Panc1 (cell line): ENCODE measurements around the gene SLC46A2. TPM values are rescaled to one million over a fixed set of nuclear protein-coding genes. Genes with fewer than 3 reads are reported as not detected.

Source experiments
- ATAC-seq: fragments of 200-7000 bp; cut with Tn5 transposase; 2 replicates; pipeline ENCODE4 v1.9.1; 2020; ENCODE audit warnings: mild to moderate bottlenecking, moderate library complexity
- BruUV-seq: library from RNA; stranded (reverse); fragments of 400-500 nt; replicated peaks from 2 replicates; lab custom pipeline; 2021; lab: Mats Ljungman, UMichigan
- CTCF ChIA-PET: fragments of 300-600 bp; sonication (Branson Sonifier 250); formaldehyde crosslinking; loops from one replicate; lab custom pipeline; 2022; ENCODE audit warnings: antibody characterized with exemption; lab: Charles Lee
- POLR2A ChIA-PET: fragments of 300-600 bp; sonication (Branson Sonifier 250); formaldehyde crosslinking; loops from one replicate; lab custom pipeline; 2022; ENCODE audit warnings: antibody characterized with exemption; lab: Charles Lee
- DNase-seq: peaks from one replicate; pipeline ENCODE4 v3.0.0-alpha.2; 2010; ENCODE audit warnings: low read depth, low spot score
- H3K27ac ChIP-seq: 2 replicates; pipeline ENCODE4 v1.5.1; 2011; ENCODE audit warnings: mild to moderate bottlenecking, low read length, inconsistent platforms
- H3K27me3 ChIP-seq: fragments of 200-500 bp; sonication (Bioruptor generic); 2 replicates; pipeline ENCODE4 v1.6.0; 2014; ENCODE audit warnings: low read length, inconsistent platforms; ENCODE audit not compliant: control insufficient read depth, insufficient read depth
- H3K36me3 ChIP-seq: fragments of 200-500 bp; sonication (Bioruptor generic); 2 replicates; pipeline ENCODE4 v1.5.1; 2014; ENCODE audit warnings: inconsistent platforms, mild to moderate bottlenecking, low read length, moderate library complexity; ENCODE audit not compliant: control insufficient read depth, insufficient read depth
- H3K4me1 ChIP-seq: 2 replicates; pipeline ENCODE4 v1.5.1; 2011; ENCODE audit warnings: inconsistent platforms, mild to moderate bottlenecking, low read length, moderate library complexity; ENCODE audit not compliant: control insufficient read depth, insufficient read depth
- H3K4me3 ChIP-seq, 2 experiments: 2 replicates each; pipeline ENCODE4 v1.5.1; 2011 to 2012; ENCODE audit warnings: low read depth in 2 of 2, low read length in 2 of 2, mild to moderate bottlenecking in 2 of 2, inconsistent platforms in 1 of 2, moderate library complexity in 1 of 2
- H3K9me3 ChIP-seq: fragments of 200-500 bp; sonication (Bioruptor generic); 2 replicates; pipeline ENCODE4 v1.5.1; 2014; ENCODE audit warnings: low read depth, mild to moderate bottlenecking, inconsistent platforms, low read length, moderate library complexity; ENCODE audit not compliant: control insufficient read depth, insufficient read depth
- CTCF ChIP-seq: fragments of 450-650 bp; IDR thresholded peaks from 2 replicates; pipeline ENCODE4 v1.5.1; 2017; ENCODE audit warnings: mild to moderate bottlenecking
- POLR2AphosphoS5 ChIP-seq: IDR thresholded peaks from 2 replicates; pipeline ENCODE4 v1.6.1; 2012; ENCODE audit warnings: mild to moderate bottlenecking, low read depth, low read length, moderate library complexity
- REST ChIP-seq, 2 experiments: IDR thresholded peaks; 2 replicates each; pipeline ENCODE4 v1.6.1; 2011 to 2012; ENCODE audit warnings: low read depth in 2 of 2, control low read depth in 1 of 2, low read length in 1 of 2, mild to moderate bottlenecking in 1 of 2, moderate library complexity in 1 of 2; ENCODE audit not compliant: insufficient read depth in 1 of 2
- SIN3A ChIP-seq: IDR thresholded peaks from 2 replicates; pipeline ENCODE4 v1.6.1; 2012; ENCODE audit warnings: low read depth, mild to moderate bottlenecking, low read length, moderate library complexity, borderline replicate concordance; ENCODE audit not compliant: insufficient read depth
- TCF7L2 ChIP-seq: IDR thresholded peaks from 2 replicates; pipeline ENCODE4 v1.6.1; 2011; ENCODE audit warnings: mild to moderate bottlenecking, low read depth, low read length, inconsistent platforms
- in situ Hi-C: cut with HindIII; loops from 2 replicates; pipeline ENCODE4 v1.10.0; 2016; ENCODE audit warnings: low sequenced_read_pairs, low pct_unique_long_range_greater_than_20kb
- intact Hi-C: fragments of 100-400 bp; cut with micrococcal nuclease; formaldehyde crosslinking; loops from one replicate; pipeline ENCODE4 v1.10.0; 2022; ENCODE audit not compliant: unreplicated experiment
- total RNA-seq: library from RNA; stranded (reverse); gene quantifications from one replicate; pipeline ENCODE4 v1.2.1, GENCODE V29; 2021; ENCODE audit not compliant: unreplicated experiment

Gene SLC46A2
- total RNA-seq, 1 experiment from 2014 or later: not detected

GRCh38 chr9:112858625-112859147, 32.0 kb downstream of the SLC46A2 start:
- Histone ChIP-seq H3K27ac (no peak overlapping the region), H3K4me1 (no peaks in the 10 kb centered on the region), H3K36me3 (no peaks in the 10 kb centered on the region), H3K27me3 (no peaks in the 10 kb centered on the region), H3K4me3 (no peak overlapping the region), H3K9me3 (no peaks in the 10 kb centered on the region)
- no peak for TF ChIP-seq SIN3A
- TF ChIP-seq CTCF: no peak
- TF ChIP-seq REST (IDR thresholded peaks at IDR 0.05; ENCODE audit: insufficient read depth in 1 of 2, low read depth in 2 of 2, low read length in 1 of 2): no peak
- no peak for TF ChIP-seq TCF7L2
- no peak for TF ChIP-seq POLR2AphosphoS5
- POLR2A ChIA-PET: no interaction called here
- intact Hi-C loops: no loop called here
- CTCF ChIA-PET: interaction anchor here (0.6 kb wide), 1 partner anchor 145 kb away, joined by 3 read pairs; no protein-coding TSS in a partner anchor
- no TSS peak for BruUV-seq
- DNase-seq: no peak
- no peak for ATAC-seq
- in situ Hi-C loops: no loop called here

- intact Hi-C loops: no loop called here
- no peaks in the 10 kb centered on the region for H3K4me1 ChIP-seq
- ATAC-seq: no peak
- no peak overlapping the region for H3K27ac ChIP-seq
- no peak for DNase-seq
- in situ Hi-C loops: no loop called here
- CTCF ChIA-PET: interaction anchor here (0.6 kb wide), 1 partner anchor 144 kb away, joined by 3 read pairs; no protein-coding TSS in a partner anchor
- H3K27me3 ChIP-seq: no peaks in the 10 kb centered on the region
- no TSS peak for BruUV-seq
- no peaks in the 10 kb centered on the region for H3K9me3 ChIP-seq
- no peak for TF ChIP-seq SIN3A
- TF ChIP-seq REST (IDR thresholded peaks at IDR 0.05; ENCODE audit: insufficient read depth in 1 of 2, low read depth in 2 of 2, low read length in 1 of 2): no peak
- no peak for TF ChIP-seq CTCF
- TF ChIP-seq POLR2AphosphoS5: no peak
- TF ChIP-seq TCF7L2: no peak
- POLR2A ChIA-PET: no interaction called here
- H3K4me3 ChIP-seq: no peak overlapping the region
- H3K36me3 ChIP-seq: no peaks in the 10 kb centered on the region
Measured at GRCh38 chr9:112858005-112858404, 32.7 kb downstream of the SLC46A2 start.
